Measurements from ENCODE around the gene SPDYE6.

DNA sequence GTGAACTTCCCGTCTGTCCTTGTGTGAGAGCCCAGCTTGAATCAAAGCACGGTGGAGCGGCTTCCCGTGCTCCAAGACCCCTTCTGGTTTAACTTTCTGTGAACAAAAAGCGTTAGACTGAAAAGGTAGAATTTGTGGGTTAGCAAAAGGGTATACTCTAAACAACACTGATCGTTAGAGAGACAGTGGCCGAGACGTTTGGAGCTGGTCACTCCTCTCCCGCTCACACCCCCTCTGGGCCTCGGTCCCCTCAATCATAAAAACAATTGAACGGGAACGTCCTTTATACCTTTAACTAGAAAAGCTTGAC is 40.4 kb upstream of the SPDYE6 start:
- no peak for TF ChIP-seq EZH2phosphoT487 (IDR thresholded peaks at IDR 0.05; ENCODE audit: low read depth)
- no peak for TF ChIP-seq CTCF (IDR thresholded peaks at IDR 0.05; ENCODE audit: low read depth, low read length)

All from OCI-LY3 (cell line).